MM.1S (cell line): ENCODE measurements around the gene KAT2B.

Experiments
- DNase-seq: peaks from one replicate; pipeline ENCODE4 v3.0.0-alpha.2; 2015
- H2AFZ ChIP-seq: fragments of 300-600 bp; sonication (generic); 2 replicates; pipeline ENCODE4 v1.6.0; 2016; ENCODE audit warnings: antibody characterized with exemption, low read length
- H3F3A ChIP-seq: fragments of 300-600 bp; sonication (generic); 2 replicates; pipeline ENCODE4 v1.6.1; 2016; ENCODE audit warnings: mild to moderate bottlenecking, antibody characterized with exemption, low read length, moderate library complexity, mixed read lengths; ENCODE audit not compliant: insufficient read depth
- H3K27ac ChIP-seq: fragments of 300-600 bp; sonication (generic); 2 replicates; pipeline ENCODE4 v1.5.1; 2016; ENCODE audit warnings: mild to moderate bottlenecking, low read length
- H3K27me3 ChIP-seq: fragments of 300-600 bp; sonication (generic); replicated peaks from 2 replicates; pipeline ENCODE4 v1.6.0; 2016; ENCODE audit warnings: low read length; ENCODE audit not compliant: insufficient read depth
- H3K36me3 ChIP-seq: fragments of 300-600 bp; sonication (generic); replicated peaks from 2 replicates; pipeline ENCODE4 v1.6.1; 2016; ENCODE audit warnings: mild to moderate bottlenecking, low read length, mixed read lengths; ENCODE audit not compliant: insufficient read depth
- H3K4me1 ChIP-seq: fragments of 300-600 bp; sonication (generic); 2 replicates; pipeline ENCODE4 v1.6.1; 2016; ENCODE audit warnings: low read length, mixed read lengths
- H3K4me2 ChIP-seq: fragments of 300-600 bp; sonication (generic); 2 replicates; pipeline ENCODE4 v1.6.0; 2016; ENCODE audit warnings: low read depth, low read length
- H3K4me3 ChIP-seq: fragments of 300-600 bp; sonication (generic); 2 replicates; pipeline ENCODE4 v1.5.1; 2016; ENCODE audit warnings: low read length, mixed read lengths
- H3K79me2 ChIP-seq: fragments of 300-600 bp; sonication (generic); 2 replicates; pipeline ENCODE4 v1.6.1; 2016; ENCODE audit warnings: mixed run types, low read length, mixed read lengths
- H3K9ac ChIP-seq: fragments of 300-600 bp; sonication (generic); 2 replicates; pipeline ENCODE4 v1.6.1; 2016; ENCODE audit warnings: low read length, mixed read lengths
- H3K9me2 ChIP-seq: fragments of 300-600 bp; sonication (generic); replicated peaks from 2 replicates; pipeline ENCODE4 v1.6.1; 2016; ENCODE audit warnings: mild to moderate bottlenecking, low read length, mixed read lengths; ENCODE audit not compliant: insufficient read depth
- H3K9me3 ChIP-seq: fragments of 300-600 bp; sonication (generic); replicated peaks from 2 replicates; pipeline ENCODE4 v1.6.1; 2016; ENCODE audit warnings: mild to moderate bottlenecking, low read length, mixed read lengths; ENCODE audit not compliant: insufficient read depth
- H4K20me1 ChIP-seq: fragments of 300-600 bp; sonication (generic); 2 replicates; pipeline ENCODE4 v1.6.1; 2016; ENCODE audit warnings: mild to moderate bottlenecking, low read length, moderate library complexity, mixed read lengths; ENCODE audit not compliant: insufficient read depth
- CTCF ChIP-seq: fragments of 300-600 bp; sonication (generic); IDR thresholded peaks from 2 replicates; pipeline ENCODE4 v1.5.1; 2016; ENCODE audit warnings: antibody characterized with exemption, low read length, mixed read lengths
- EZH2 ChIP-seq: fragments of 300-600 bp; sonication (generic); optimal IDR thresholded peaks from 2 replicates; pipeline ENCODE3; 2017; ENCODE audit warnings: low read depth, mild to moderate bottlenecking, antibody characterized with exemption, low read length, mixed read lengths
- EZH2phosphoT487 ChIP-seq: fragments of 300-600 bp; sonication (generic); IDR thresholded peaks from 2 replicates; pipeline ENCODE4 v1.6.1; 2018; ENCODE audit warnings: antibody characterized with exemption, low read length

KAT2B gene

GRCh38 chr3:20047976-20048883 is 8.0 kb downstream of the KAT2B start:
- Histone ChIP-seq H3K9me2 (no peaks in the 10 kb centered on the region), H3K4me2 (peak overlapping the region; percentile 72), H3F3A (peaks cover 40% of the 10 kb centered on the region), H3K79me2 (peaks cover 92% of the 10 kb centered on the region), H3K4me3 (peak overlapping the region; percentile 69), H4K20me1 (no peaks in the 10 kb centered on the region), H2AFZ (peak overlapping the region; percentile 74), H3K4me1 (peaks cover 36% of the 10 kb centered on the region), H3K9ac (peak overlapping the region; percentile 62), H3K27me3 (no peaks in the 10 kb centered on the region), H3K36me3 (no peaks in the 10 kb centered on the region), H3K27ac (peak overlapping the region; percentile 82), H3K9me3 (no peaks in the 10 kb centered on the region)
- TF ChIP-seq EZH2 = no peak
- no peak for TF ChIP-seq EZH2phosphoT487
- no peak for TF ChIP-seq CTCF
- DNase-seq = peak; percentile 12

GRCh38 chr3:20051123-20051806 is 11.0 kb downstream of the KAT2B start:
- Histone ChIP-seq H3K4me3 (no peak overlapping the region), H3K4me1 (peaks cover 41% of the 10 kb centered on the region), H4K20me1 (no peaks in the 10 kb centered on the region), H3K9me3 (no peaks in the 10 kb centered on the region), H3K9me2 (no peaks in the 10 kb centered on the region), H3K79me2 (peaks cover 78% of the 10 kb centered on the region), H3K27me3 (no peaks in the 10 kb centered on the region), H3K36me3 (no peaks in the 10 kb centered on the region), H3K4me2 (no peak overlapping the region), H3K9ac (no peak overlapping the region), H3F3A (peaks cover 47% of the 10 kb centered on the region), H3K27ac (no peak overlapping the region), H2AFZ (no peak overlapping the region)
- no peak for DNase-seq
- TF ChIP-seq EZH2phosphoT487 (no peak), EZH2 (no peak), CTCF (no peak)

GRCh38 chr3:20052851-20053250 is 12.6 kb downstream of the KAT2B start:
- no peak overlapping the region for H3K27ac ChIP-seq
- no peaks in the 10 kb centered on the region for H3K27me3 ChIP-seq
- peaks cover 78% of the 10 kb centered on the region for H3K79me2 ChIP-seq
- DNase-seq = no peak
- H3K9me3 ChIP-seq = no peaks in the 10 kb centered on the region
- no peaks in the 10 kb centered on the region for H3K36me3 ChIP-seq
- no peaks in the 10 kb centered on the region for H4K20me1 ChIP-seq
- peaks cover 34% of the 10 kb centered on the region for H3F3A ChIP-seq
- no peak overlapping the region for H2AFZ ChIP-seq
- TF ChIP-seq CTCF (no peak), EZH2phosphoT487 (no peak), EZH2 (no peak)
- H3K4me1 ChIP-seq = peaks cover 37% of the 10 kb centered on the region
- no peak overlapping the region for H3K9ac ChIP-seq
- no peak overlapping the region for H3K4me2 ChIP-seq
- no peak overlapping the region for H3K4me3 ChIP-seq
- no peaks in the 10 kb centered on the region for H3K9me2 ChIP-seq
